IMR-90 (cell line): Measurements from ENCODE around the gene PPP2R5E. TPM values are rescaled to one million over a fixed set of nuclear protein-coding genes. Genes with fewer than 3 reads are reported as not detected.

Experiments used
- ATAC-seq: fragments of 200-7000 bp; cut with Tn5 transposase; 2 replicates; pipeline ENCODE4 v1.9.1; 2020; ENCODE audit warnings: low read depth, mild to moderate bottlenecking, moderate library complexity
- BruUV-seq: library from RNA; stranded (reverse); fragments of 400-500 nt; replicated peaks from 2 replicates; lab custom pipeline; 2021; lab: Mats Ljungman, UMichigan
- CTCF ChIA-PET: fragments of 300-600 bp; formaldehyde crosslinking; extraction: SDS; loops from one replicate; lab custom pipeline; 2021; ENCODE audit warnings: antibody characterized with exemption; lab: Yijun Ruan, JAX
- POLR2A ChIA-PET: fragments of 300-600 bp; sonication (Branson Sonifier 250); formaldehyde crosslinking; loops from one replicate; lab custom pipeline; 2022; ENCODE audit warnings: antibody characterized with exemption; ENCODE audit not compliant: unreplicated experiment; lab: Charles Lee
- DNase-seq: peaks from one replicate; pipeline ENCODE4 v3.0.0; 2013
- H2AFZ ChIP-seq: replicated peaks from 2 replicates; pipeline ENCODE3; 2013; ENCODE audit warnings: low read length, mild to moderate bottlenecking; ENCODE audit not compliant: poor library complexity
- H2AK5ac ChIP-seq: 2 replicates; pipeline ENCODE4 v1.6.1; 2013; ENCODE audit warnings: low read depth, low read length, inconsistent platforms
- H2AK9ac ChIP-seq: replicated peaks from 2 replicates; pipeline ENCODE3; 2013; ENCODE audit warnings: mild to moderate bottlenecking, low read depth, low read length, moderate library complexity; ENCODE audit not compliant: poor library complexity
- H2BK120ac ChIP-seq: 2 replicates; pipeline ENCODE4 v1.6.1; 2013; ENCODE audit warnings: low read depth, low read length, inconsistent platforms
- H2BK15ac ChIP-seq: 3 replicates; pipeline ENCODE4 v1.6.1; 2013; ENCODE audit warnings: low read depth, low read length, inconsistent platforms
- H2BK20ac ChIP-seq: 2 replicates; pipeline ENCODE4 v1.6.1; 2013; ENCODE audit warnings: low read depth, mild to moderate bottlenecking, inconsistent platforms, low read length, moderate library complexity
- H2BK5ac ChIP-seq: 2 replicates; pipeline ENCODE4 v1.6.1; 2013; ENCODE audit warnings: mild to moderate bottlenecking, low read depth, low read length, inconsistent platforms; ENCODE audit not compliant: poor library complexity, severe bottlenecking
- H3K14ac ChIP-seq: replicated peaks from 2 replicates; pipeline ENCODE4 v1.6.1; 2013; ENCODE audit warnings: low read depth, low read length, inconsistent platforms
- H3K18ac ChIP-seq: 2 replicates; pipeline ENCODE4 v1.6.1; 2013; ENCODE audit warnings: low read depth, low read length, control low read depth
- H3K23ac ChIP-seq: 2 replicates; pipeline ENCODE4 v1.6.1; 2013; ENCODE audit warnings: low read depth, low read length, inconsistent platforms
- H3K27ac ChIP-seq: 2 replicates; pipeline ENCODE4 v1.5.1; 2013; ENCODE audit warnings: mild to moderate bottlenecking, control low read depth, low read length; ENCODE audit not compliant: insufficient read depth
- H3K27me3 ChIP-seq: 2 replicates; pipeline ENCODE4 v1.6.1; 2013; ENCODE audit warnings: low read length; ENCODE audit not compliant: control insufficient read depth, insufficient read depth
- H3K36me3 ChIP-seq: 2 replicates; pipeline ENCODE4 v1.6.1; 2013; ENCODE audit warnings: low read length, mixed read lengths; ENCODE audit not compliant: control insufficient read depth, insufficient read depth
- H3K4ac ChIP-seq: 2 replicates; pipeline ENCODE4 v1.6.1; 2013; ENCODE audit warnings: low read depth, low read length, inconsistent platforms
- H3K4me1 ChIP-seq: 2 replicates; pipeline ENCODE4 v1.6.1; 2013; ENCODE audit warnings: low read length, mixed read lengths; ENCODE audit not compliant: control insufficient read depth, insufficient read depth
- H3K4me2 ChIP-seq: 2 replicates; pipeline ENCODE4 v1.6.1; 2013; ENCODE audit warnings: low read depth, mild to moderate bottlenecking, control low read depth, low read length, moderate library complexity
- H3K4me3 ChIP-seq: 2 replicates; pipeline ENCODE4 v1.5.1; 2013; ENCODE audit warnings: low read depth, mild to moderate bottlenecking, control low read depth, low read length, moderate library complexity; ENCODE audit not compliant: insufficient read depth
- H3K56ac ChIP-seq: 2 replicates; pipeline ENCODE4 v1.6.1; 2013; ENCODE audit warnings: low read length, inconsistent platforms; ENCODE audit not compliant: insufficient read depth; ENCODE audit errors: extremely low read depth
- H3K79me1 ChIP-seq, 2 experiments: 2 replicates each; pipeline ENCODE4 v1.6.1; 2013; ENCODE audit warnings: low read length in 2 of 2, inconsistent platforms in 1 of 2, low read depth in 1 of 2
- H3K9ac ChIP-seq: 2 replicates; pipeline ENCODE4 v1.6.1; 2013; ENCODE audit warnings: low read depth, low read length, control low read depth
- H3K9me1 ChIP-seq: 2 replicates; pipeline ENCODE4 v1.6.1; 2013; ENCODE audit warnings: low read length, inconsistent platforms; ENCODE audit not compliant: insufficient read depth
- H3K9me3 ChIP-seq: 2 replicates; pipeline ENCODE4 v1.6.1; 2013; ENCODE audit warnings: low read length; ENCODE audit not compliant: control insufficient read depth, insufficient read depth
- H4K20me1 ChIP-seq: 2 replicates; pipeline ENCODE4 v1.6.1; 2013; ENCODE audit warnings: low read length, inconsistent platforms; ENCODE audit not compliant: insufficient read depth
- H4K5ac ChIP-seq: 2 replicates; pipeline ENCODE4 v1.6.1; 2013; ENCODE audit warnings: mild to moderate bottlenecking, low read depth, low read length, control low read depth
- H4K8ac ChIP-seq, 2 experiments: 2 replicates each; pipeline ENCODE4 v1.6.1; 2013; ENCODE audit warnings: low read depth in 2 of 2, low read length in 2 of 2, control low read depth in 1 of 2, inconsistent platforms in 1 of 2
- H4K91ac ChIP-seq: 2 replicates; pipeline ENCODE4 v1.6.1; 2013; ENCODE audit warnings: low read depth, low read length, inconsistent platforms; ENCODE audit not compliant: insufficient read depth
- BHLHE40 ChIP-seq: fragments of 150-350 bp; IDR thresholded peaks from 2 replicates; pipeline ENCODE4 v1.6.1; 2016; ENCODE audit warnings: mild to moderate bottlenecking, low read depth, low read length
- CHD1 ChIP-seq: IDR thresholded peaks from 2 replicates; pipeline ENCODE4 v1.6.1; 2012; ENCODE audit warnings: low read depth, low read length, improper control_type of control experiment
- MXI1 ChIP-seq: IDR thresholded peaks from 2 replicates; pipeline ENCODE4 v1.6.1; 2012; ENCODE audit warnings: low read depth, mild to moderate bottlenecking, low read length, moderate library complexity, borderline replicate concordance
- NFE2L2 ChIP-seq: fragments of 150-350 bp; IDR thresholded peaks from 2 replicates; pipeline ENCODE4 v1.6.1; 2016; ENCODE audit warnings: low read depth, mild to moderate bottlenecking, low read length
- POLR2A ChIP-seq: IDR thresholded peaks from 2 replicates; pipeline ENCODE4 v1.6.1; 2012; ENCODE audit warnings: mild to moderate bottlenecking, low read depth, low read length
- RCOR1 ChIP-seq: IDR thresholded peaks from 2 replicates; pipeline ENCODE4 v1.6.1; 2012; ENCODE audit warnings: mild to moderate bottlenecking, low read length, improper control_type of control experiment; ENCODE audit not compliant: insufficient replicate concordance
- RFX5 ChIP-seq: IDR thresholded peaks from 2 replicates; pipeline ENCODE4 v1.8.0; 2012; ENCODE audit warnings: low read depth, mild to moderate bottlenecking, low read length, moderate library complexity
- SMC3 ChIP-seq: fragments of 150-350 bp; IDR thresholded peaks from 2 replicates; pipeline ENCODE4 v1.6.1; 2016; ENCODE audit warnings: low read depth, mild to moderate bottlenecking, antibody characterized with exemption, low read length, moderate library complexity
- WGBS, 2 experiments: methylation state at CpG; one replicate each; pipeline versions ENCODE4 v1.1.5 to v1.1.7; 2013; ENCODE audit warnings: missing lambda C conversion rate in 2 of 2; ENCODE audit not compliant: insufficient read length in 1 of 2; ENCODE audit errors: extremely low coverage in 2 of 2; 5-methylcytosine and 5-hydroxymethylcytosine counted together
- dilution Hi-C: fragments of 300-500 bp; cut with HindIII; formaldehyde crosslinking; loops from one replicate; pipeline ENCODE4 v1.14.3; 2018; ENCODE audit warnings: low sequenced_read_pairs; ENCODE audit not compliant: unreplicated experiment
- in situ Hi-C: fragments of 300-500 bp; cut with MboI; formaldehyde crosslinking; loops from 3 replicates; pipeline ENCODE4 v1.14.3; 2019; ENCODE audit warnings: low sequenced_read_pairs, inconsistent platforms, mixed read lengths
- intact Hi-C: fragments of 100-400 bp; cut with micrococcal nuclease; formaldehyde crosslinking; loops from 2 replicates; pipeline ENCODE4 v1.10.0; 2022
- polyA plus RNA-seq, 3 experiments: library from polyadenylated mRNA; depleted of rRNA; stranded (reverse); fragments of >200 nt; gene quantifications; 2 replicates each; pipeline ENCODE4 v1.2.3, GENCODE V29; 2012; ENCODE audit warnings: low replicate concordance in 1 of 3
- total RNA-seq: library from RNA; depleted of rRNA; stranded (reverse); fragments of >200 nt; gene quantifications from 2 replicates; pipeline ENCODE4 v1.2.3, GENCODE V29; 2012
- TF ChIP-seq, protein P1 (sequence below): conservative IDR thresholded peaks from 2 replicates; pipeline ENCODE4 v1.5.1; 2012; ENCODE audit warnings: mild to moderate bottlenecking, low read depth, low read length, improper control_type of control experiment
- TF ChIP-seq, protein P2 (sequence below): fragments of 150-350 bp; IDR thresholded peaks from 2 replicates; pipeline ENCODE4 v1.6.1; 2017; ENCODE audit warnings: mild to moderate bottlenecking, antibody characterized with exemption, low read length, low read depth

PPP2R5E gene
- total and polyA plus RNA-seq, 2 of the 4 experiments (the other 2 are of a cell fraction) = 9.7 to 12.2 TPM

DNA sequence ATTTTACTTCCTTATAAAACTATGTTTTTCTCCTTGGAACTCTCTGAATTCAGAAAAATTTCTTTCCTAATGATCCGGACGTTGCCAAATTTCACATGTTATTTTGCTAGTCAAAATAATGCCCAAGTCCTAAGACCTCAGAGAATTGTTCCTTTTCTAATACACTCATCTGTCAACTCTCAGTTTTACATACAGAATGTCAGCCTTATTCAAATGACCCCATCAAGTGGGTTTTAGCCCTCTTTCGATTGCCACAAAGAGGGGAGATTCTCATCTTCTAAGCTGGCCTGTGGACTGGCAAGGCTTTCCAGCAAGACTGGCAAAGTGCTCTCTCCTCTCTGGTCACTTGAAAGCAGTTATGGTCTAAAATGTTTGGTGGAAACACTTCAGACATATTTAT, 125.2 kb downstream of the PPP2R5E start:
- Histone ChIP-seq H4K5ac (no peak overlapping the region), H3K27me3 (no peaks in the 10 kb centered on the region), H3K4me3 (no peak overlapping the region), H3K56ac (no peak overlapping the region), H2AK9ac (no peak overlapping the region), H2AFZ (no peak overlapping the region), H3K27ac (no peak overlapping the region), H3K18ac (no peak overlapping the region), H4K20me1 (0 out of 2 replicates have a peak, but pooled peaks cover 3% of the 10 kb centered on the region), H3K36me3 (peaks cover 12% of the 10 kb centered on the region), H2BK120ac (no peak overlapping the region), H3K9me1 (peaks cover 3% of the 10 kb centered on the region; the same call in 1 of the 2 replicates), H3K4me1 (no peaks in the 10 kb centered on the region), H2BK5ac (no peak overlapping the region), H3K9ac (no peak overlapping the region), H2BK20ac (no peak overlapping the region), H3K4ac (no peak overlapping the region), H4K8ac (no peak overlapping the region), H3K9me3 (no peaks in the 10 kb centered on the region), H3K14ac (no peak overlapping the region; the same call in 1 of the 2 replicates), H3K79me1 (peaks cover 22 to 30% of the 10 kb centered on the region in 2 experiments), H2AK5ac (no peak overlapping the region), H3K4me2 (no peak overlapping the region), H3K23ac (peak overlapping the region; percentile 20; the same call in 1 of the 2 replicates), H2BK15ac (no peak overlapping the region), H4K91ac (no peak overlapping the region)
- 94% methylated on average over 2 of the region's 3 CpGs; no CpG with 5 or more reads in 1 of the 2 experiments for WGBS, 2 experiments
- in situ Hi-C loops (no loop called here), intact Hi-C loops (no loop called here), dilution Hi-C loops (no loop called here)
- CTCF ChIA-PET = interaction anchor here (0.5 kb wide), 1 partner anchor 30 kb away, joined by 3 read pairs; no protein-coding TSS in a partner anchor
- POLR2A ChIA-PET = no interaction called here
- no TSS peak for BruUV-seq
- TF ChIP-seq POLR2A = no peak
- TF ChIP-seq, protein P1, sequence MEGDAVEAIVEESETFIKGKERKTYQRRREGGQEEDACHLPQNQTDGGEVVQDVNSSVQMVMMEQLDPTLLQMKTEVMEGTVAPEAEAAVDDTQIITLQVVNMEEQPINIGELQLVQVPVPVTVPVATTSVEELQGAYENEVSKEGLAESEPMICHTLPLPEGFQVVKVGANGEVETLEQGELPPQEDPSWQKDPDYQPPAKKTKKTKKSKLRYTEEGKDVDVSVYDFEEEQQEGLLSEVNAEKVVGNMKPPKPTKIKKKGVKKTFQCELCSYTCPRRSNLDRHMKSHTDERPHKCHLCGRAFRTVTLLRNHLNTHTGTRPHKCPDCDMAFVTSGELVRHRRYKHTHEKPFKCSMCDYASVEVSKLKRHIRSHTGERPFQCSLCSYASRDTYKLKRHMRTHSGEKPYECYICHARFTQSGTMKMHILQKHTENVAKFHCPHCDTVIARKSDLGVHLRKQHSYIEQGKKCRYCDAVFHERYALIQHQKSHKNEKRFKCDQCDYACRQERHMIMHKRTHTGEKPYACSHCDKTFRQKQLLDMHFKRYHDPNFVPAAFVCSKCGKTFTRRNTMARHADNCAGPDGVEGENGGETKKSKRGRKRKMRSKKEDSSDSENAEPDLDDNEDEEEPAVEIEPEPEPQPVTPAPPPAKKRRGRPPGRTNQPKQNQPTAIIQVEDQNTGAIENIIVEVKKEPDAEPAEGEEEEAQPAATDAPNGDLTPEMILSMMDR = no peak
- TF ChIP-seq BHLHE40 = no peak
- no peak for TF ChIP-seq CHD1
- TF ChIP-seq RCOR1 = no peak
- no peak for TF ChIP-seq NFE2L2
- TF ChIP-seq SMC3 = no peak
- no peak for TF ChIP-seq RFX5
- TF ChIP-seq, protein P2, sequence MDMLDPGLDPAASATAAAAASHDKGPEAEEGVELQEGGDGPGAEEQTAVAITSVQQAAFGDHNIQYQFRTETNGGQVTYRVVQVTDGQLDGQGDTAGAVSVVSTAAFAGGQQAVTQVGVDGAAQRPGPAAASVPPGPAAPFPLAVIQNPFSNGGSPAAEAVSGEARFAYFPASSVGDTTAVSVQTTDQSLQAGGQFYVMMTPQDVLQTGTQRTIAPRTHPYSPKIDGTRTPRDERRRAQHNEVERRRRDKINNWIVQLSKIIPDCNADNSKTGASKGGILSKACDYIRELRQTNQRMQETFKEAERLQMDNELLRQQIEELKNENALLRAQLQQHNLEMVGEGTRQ = no peak
- TF ChIP-seq MXI1 = no peak
- DNase-seq (no peak), ATAC-seq (no peak)
